GM12892 (cell line): ENCODE data around the gene SRBD1.

Experiments
- POLR2A ChIP-seq: IDR thresholded peaks from 2 replicates; pipeline ENCODE4 v1.6.1; 2011; ENCODE audit warnings: low read depth, low read length, control low read depth
- POLR2AphosphoS5 ChIP-seq: IDR thresholded peaks from 2 replicates; pipeline ENCODE4 v1.6.1; 2011; ENCODE audit warnings: low read depth, low read length, control low read depth

GRCh38 chr2:45435316-45435715 is 175.8 kb downstream of the SRBD1 start:
- TF ChIP-seq POLR2A (no peak), POLR2AphosphoS5 (no peak)
